SK-N-DZ (cell line): ENCODE measurements around the gene DMC1.

Experiments used
- DNase-seq: peaks from one replicate; pipeline ENCODE4 v3.0.0-alpha.2; 2015; ENCODE audit warnings: low spot score

The DMC1 gene

GRCh38 chr22:38567531-38568285 lies 2.3 kb downstream of the DMC1 start:
- DNase-seq: no peak

- no peak for DNase-seq
Measured at GRCh38 chr22:38566726-38567504, 3.1 kb downstream of the DMC1 start.

- no peak for DNase-seq
Measured at GRCh38 chr22:38565441-38565840, 4.5 kb downstream of the DMC1 start.

GRCh38 chr22:38564669-38565068 lies 5.3 kb downstream of the DMC1 start:
- no peak for DNase-seq

- no peak for DNase-seq
Measured at GRCh38 chr22:38554281-38554680, 15.7 kb downstream of the DMC1 start.

GRCh38 chr22:38549101-38549894 lies 20.7 kb downstream of the DMC1 start:
- no peak for DNase-seq

- DNase-seq: no peak
Measured at GRCh38 chr22:38540701-38541100, 29.3 kb downstream of the DMC1 start.

- no peak for DNase-seq
Measured at GRCh38 chr22:38531251-38531938, 38.6 kb downstream of the DMC1 start.

- DNase-seq: no peak
Measured at GRCh38 chr22:38524429-38524828, 45.6 kb downstream of the DMC1 start.

GRCh38 chr22:38523479-38523878 lies 46.5 kb downstream of the DMC1 start:
- DNase-seq: no peak

GRCh38 chr22:38523029-38523428 lies 47.0 kb downstream of the DMC1 start:
- DNase-seq: no peak

- no peak for DNase-seq
Measured at GRCh38 chr22:38519453-38520250, 50.3 kb downstream of the DMC1 start.

- no peak for DNase-seq
Measured at GRCh38 chr22:38518620-38519019, 51.4 kb downstream of the DMC1 start.

GRCh38 chr22:38513063-38513462 lies 56.9 kb downstream of the DMC1 start:
- DNase-seq: peak; percentile 72

- no peak for DNase-seq
Measured at GRCh38 chr22:38510416-38510970, 59.5 kb downstream of the DMC1 start.

- DNase-seq: peak; percentile 97
Measured at GRCh38 chr22:38506118-38506962, 63.6 kb downstream of the DMC1 start, which contains the start of gene DDX17. TSS of gene DDX17 (minus strand) at chr22:38506311.

- DNase-seq: no peak
Measured at GRCh38 chr22:38505541-38506117, 64.4 kb downstream of the DMC1 start.

GRCh38 chr22:38504731-38505540 lies 65.0 kb downstream of the DMC1 start:
- DNase-seq: no peak
